Right lobe of liver (tissue), 4 donors: ENCODE data around the gene NAT8L.

ENCODE experiments used
- POLR2A ChIP-seq: fragments of 450-650 bp; IDR thresholded peaks from one replicate; pipeline ENCODE4 v1.6.1; 2017; ENCODE audit warnings: antibody characterized with exemption, mild to moderate bottlenecking
- TF ChIP-seq, protein P1 (sequence below), 4 donors: fragments of 200-600 bp in 3 of 4; fragments of 450-650 bp in 1 of 4; IDR thresholded peaks; one replicate each; pipeline versions ENCODE4 v1.5.1 to v1.8.0; 2016 to 2022; ENCODE audit warnings: antibody characterized with exemption in 4 of 4, mild to moderate bottlenecking in 2 of 4
- donor health status: DM: no; HTN: no; CAD: no.
- donor health status: DM: no; HTN: no; CAD: no.
- donor health status: DM: no; HTN: yes; CAD: no.

DNA sequence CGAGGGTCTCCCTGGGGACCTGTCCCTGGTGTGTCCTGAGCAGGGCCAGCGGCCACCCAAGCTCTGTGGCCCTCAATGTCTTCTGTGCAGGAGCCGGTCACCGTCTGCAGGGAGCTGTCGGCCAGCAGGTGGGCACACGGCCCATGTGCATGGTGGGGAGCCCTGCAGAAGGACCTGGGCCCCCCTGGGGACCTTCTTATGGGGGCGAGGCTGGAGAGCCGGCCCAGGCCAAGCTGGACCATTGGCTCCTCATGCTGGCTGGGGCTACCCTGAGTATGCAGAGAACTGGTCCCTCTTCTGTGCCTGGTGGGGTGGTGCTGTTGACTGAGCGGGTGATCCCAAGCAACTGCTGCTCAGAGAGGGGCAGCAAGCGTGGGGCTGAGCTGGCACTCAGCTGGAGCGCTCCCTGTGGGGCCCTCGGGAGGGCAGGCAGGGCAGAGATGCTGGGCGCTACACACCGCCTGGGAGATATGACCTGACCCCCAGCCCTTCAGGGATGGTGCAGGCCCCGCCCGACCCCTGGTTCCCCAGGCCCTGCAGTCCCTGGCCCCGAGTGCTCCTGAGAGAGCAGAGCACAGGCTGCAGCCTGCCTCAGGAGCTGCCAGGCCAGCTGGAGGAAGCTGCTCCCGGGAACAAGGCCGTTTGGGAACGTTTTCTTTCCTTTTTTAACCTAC, 14.8 kb downstream of the NAT8L start:
- TF ChIP-seq POLR2A, result no peak
- TF ChIP-seq, protein P1, sequence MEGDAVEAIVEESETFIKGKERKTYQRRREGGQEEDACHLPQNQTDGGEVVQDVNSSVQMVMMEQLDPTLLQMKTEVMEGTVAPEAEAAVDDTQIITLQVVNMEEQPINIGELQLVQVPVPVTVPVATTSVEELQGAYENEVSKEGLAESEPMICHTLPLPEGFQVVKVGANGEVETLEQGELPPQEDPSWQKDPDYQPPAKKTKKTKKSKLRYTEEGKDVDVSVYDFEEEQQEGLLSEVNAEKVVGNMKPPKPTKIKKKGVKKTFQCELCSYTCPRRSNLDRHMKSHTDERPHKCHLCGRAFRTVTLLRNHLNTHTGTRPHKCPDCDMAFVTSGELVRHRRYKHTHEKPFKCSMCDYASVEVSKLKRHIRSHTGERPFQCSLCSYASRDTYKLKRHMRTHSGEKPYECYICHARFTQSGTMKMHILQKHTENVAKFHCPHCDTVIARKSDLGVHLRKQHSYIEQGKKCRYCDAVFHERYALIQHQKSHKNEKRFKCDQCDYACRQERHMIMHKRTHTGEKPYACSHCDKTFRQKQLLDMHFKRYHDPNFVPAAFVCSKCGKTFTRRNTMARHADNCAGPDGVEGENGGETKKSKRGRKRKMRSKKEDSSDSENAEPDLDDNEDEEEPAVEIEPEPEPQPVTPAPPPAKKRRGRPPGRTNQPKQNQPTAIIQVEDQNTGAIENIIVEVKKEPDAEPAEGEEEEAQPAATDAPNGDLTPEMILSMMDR (IDR thresholded peaks at IDR 0.05), result no peak
